GM21737 (cell line): ENCODE results near the gene FAM184A.

ENCODE experiments used
- ATAC-seq: cut with Tn5 transposase; IDR thresholded peaks from one replicate; pipeline ENCODE4 v1.9.1; 2021; ENCODE audit warnings: mild to moderate bottlenecking, moderate library complexity; ENCODE audit not compliant: unreplicated experiment

The FAM184A gene

GRCh38 chr6:118970866-118971265 is 107.6 kb downstream of the FAM184A start:
- no peak for ATAC-seq

- ATAC-seq = no peak
These were observed 110.0 kb downstream of the FAM184A start for GRCh38 chr6:118968416-118968815.

GRCh38 chr6:118967239-118967638 is 111.2 kb downstream of the FAM184A start:
- no peak for ATAC-seq

DNA sequence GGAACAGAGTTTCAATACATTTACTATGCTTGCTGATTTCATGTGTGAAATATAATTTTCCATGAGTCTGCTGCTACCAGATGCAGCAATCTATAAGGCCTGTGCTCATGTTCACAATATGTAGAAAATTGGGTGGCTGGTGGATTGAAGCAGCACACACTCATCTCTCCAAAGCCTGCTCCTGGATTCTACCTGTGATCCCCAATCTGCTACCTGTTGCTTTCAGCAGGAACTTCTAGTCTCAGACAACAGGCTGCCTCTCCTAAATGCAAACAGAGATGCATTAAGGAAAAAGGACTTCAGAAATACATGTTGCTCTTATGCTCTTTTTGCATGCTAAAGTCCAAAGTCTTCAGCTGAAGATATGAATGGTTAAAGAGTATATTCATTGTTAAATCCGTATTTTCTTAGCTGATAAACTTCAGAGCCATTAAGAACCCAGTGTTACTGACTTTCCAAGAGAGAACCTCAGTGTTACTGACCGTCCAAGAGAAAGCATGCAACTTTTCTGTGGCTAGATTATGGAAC is 112.6 kb downstream of the FAM184A start:
- no peak for ATAC-seq

- ATAC-seq = no peak
These were observed 113.1 kb downstream of the FAM184A start for GRCh38 chr6:118965371-118965770.

GRCh38 chr6:118963003-118963402 is 115.5 kb downstream of the FAM184A start:
- no peak for ATAC-seq

DNA sequence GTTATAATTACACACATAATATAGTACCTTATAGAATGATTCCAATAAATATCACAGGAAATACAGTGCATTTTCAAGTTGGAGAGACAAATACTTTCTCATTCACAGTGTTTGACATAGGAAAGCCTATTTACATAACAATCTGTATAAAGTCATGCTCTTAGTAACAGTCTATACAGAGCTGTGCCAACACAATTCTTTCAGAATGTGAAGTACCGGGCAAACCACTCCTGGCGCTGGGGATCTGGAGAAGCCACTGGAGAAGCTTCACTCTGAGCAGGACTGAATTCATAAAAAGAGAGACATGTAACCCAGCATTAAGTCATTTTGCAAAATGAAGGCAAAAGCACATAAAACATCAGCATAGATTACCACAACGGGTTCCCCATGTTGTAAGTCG is 118.6 kb downstream of the FAM184A start:
- no peak for ATAC-seq

GRCh38 chr6:118953391-118953790 is 125.1 kb downstream of the FAM184A start:
- ATAC-seq = no peak

- no peak for ATAC-seq
These were observed 125.8 kb downstream of the FAM184A start for GRCh38 chr6:118952683-118953082.

DNA sequence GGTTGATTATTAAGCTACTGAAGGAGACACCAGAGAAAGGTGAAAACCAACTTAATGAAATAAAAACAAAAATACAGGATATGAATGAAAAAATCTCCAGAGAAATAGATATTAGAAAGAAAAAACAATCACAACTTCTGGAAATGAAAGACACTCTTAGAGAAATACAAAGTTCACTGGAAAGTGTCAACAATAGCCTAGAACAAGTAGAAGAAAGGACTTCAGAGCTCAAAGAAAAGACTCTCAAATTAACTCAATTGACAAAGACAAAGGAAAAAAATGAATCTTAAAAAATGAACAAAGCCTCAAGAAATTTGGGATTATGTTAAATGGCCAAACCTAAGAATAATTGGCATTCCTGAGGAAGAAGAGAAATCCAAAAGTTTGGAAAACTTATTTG is 133.2 kb downstream of the FAM184A start:
- ATAC-seq = no peak

DNA sequence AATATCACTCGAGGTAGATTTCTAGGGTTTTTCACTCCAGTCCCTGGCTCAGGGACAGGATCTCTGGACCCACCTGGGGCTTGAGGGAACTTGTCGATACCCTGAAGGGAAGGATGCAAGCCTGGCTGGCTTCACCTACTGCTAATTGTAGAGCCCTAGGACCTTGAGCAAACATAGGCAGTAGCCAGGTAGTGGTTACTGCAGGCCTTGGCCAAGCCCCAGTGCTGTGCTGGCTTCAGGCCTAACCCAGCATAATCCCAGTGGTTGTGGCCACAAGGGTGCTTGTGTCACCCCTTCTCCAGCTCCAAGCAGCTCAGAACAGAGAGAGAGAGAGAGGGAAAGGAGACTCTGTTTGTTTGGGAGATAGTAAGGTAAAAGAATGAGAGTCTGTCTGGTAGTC is 137.7 kb downstream of the FAM184A start:
- ATAC-seq = no peak

- ATAC-seq = no peak
These were observed 138.8 kb downstream of the FAM184A start for GRCh38 chr6:118939683-118940082.

DNA sequence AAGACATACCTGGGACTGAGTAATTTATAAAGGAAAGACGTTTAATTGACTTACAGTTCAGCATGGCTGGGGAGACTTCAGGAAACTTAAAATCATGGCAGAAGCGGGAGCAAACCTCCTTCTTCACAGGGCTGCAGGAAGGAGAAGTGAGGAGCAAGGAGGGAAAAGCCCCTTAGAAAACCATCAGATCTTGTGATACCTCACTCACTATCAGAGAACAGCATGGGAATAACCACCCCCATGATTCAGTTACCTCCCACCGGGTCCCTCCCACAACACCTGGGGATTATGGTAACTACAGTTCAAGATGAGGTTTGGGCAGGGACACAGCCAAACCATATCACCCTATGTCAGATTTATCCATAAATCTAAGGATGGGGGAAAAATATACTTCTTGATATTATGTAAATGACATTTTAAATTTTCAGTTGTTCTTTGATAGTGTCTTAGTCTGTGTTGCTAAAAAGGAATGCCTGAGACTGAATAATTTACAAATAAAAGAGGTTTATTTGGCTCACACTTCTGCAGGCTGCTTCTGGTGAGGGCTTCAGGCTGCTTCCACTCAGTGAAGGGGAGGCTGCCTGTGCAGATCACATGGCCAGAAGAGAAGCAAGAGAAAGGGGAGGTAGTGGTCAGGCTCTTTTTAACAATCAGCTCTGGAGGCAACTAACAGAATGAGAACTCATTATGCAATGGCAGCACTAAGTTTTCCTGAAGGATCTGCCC is 142.3 kb downstream of the FAM184A start:
- no peak for ATAC-seq

DNA sequence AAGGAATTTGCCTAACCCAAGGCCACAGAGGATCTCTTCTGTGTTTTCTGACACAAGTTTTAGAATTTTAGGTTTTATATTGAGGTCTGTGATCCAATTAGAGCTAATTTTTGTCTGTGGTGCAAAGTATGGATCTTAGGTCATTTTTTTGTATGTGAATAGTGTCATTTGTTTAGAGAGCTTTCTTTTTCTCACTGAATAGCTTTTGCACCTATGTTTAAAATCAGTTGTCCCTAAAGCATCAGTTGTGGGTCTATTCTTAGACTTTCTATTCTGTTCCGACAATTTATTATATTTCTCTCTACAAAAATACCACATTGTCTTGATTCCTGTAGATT is 143.2 kb downstream of the FAM184A start:
- peak; percentile 5 for ATAC-seq

GRCh38 chr6:118934461-118935330 is 143.8 kb downstream of the FAM184A start, which contains the start of gene MCM9:
TSS of gene MCM9 (minus strand) at chr6:118935159. CDS start at chr6:118931723, 3,436 bp downstream.
- peak; percentile 96 for ATAC-seq

- peak; percentile 1 for ATAC-seq
These were observed 144.5 kb downstream of the FAM184A start for GRCh38 chr6:118933855-118934460.

- no peak for ATAC-seq
These were observed 146.0 kb downstream of the FAM184A start for GRCh38 chr6:118932421-118932820.

DNA sequence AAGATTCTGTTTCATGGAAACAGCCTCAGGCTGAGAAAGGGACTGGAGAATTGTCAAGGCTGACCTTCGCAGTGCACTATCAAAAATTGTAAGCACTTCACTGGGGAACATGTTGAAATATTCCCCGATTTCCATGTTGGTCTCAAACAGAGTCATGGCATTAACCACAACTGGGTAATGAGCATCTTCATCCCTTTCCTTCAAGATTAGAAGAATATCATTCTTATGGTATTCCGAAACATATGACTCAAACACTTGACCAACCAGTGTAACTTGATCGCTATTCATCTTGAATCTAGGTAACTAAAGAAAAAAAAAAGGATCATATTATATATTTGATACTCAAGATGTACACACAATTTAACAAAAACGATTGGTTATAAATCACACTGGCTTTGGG is 147.0 kb downstream of the FAM184A start:
- ATAC-seq = no peak

- no peak for ATAC-seq
These were observed 147.8 kb downstream of the FAM184A start for GRCh38 chr6:118930680-118931079.

DNA sequence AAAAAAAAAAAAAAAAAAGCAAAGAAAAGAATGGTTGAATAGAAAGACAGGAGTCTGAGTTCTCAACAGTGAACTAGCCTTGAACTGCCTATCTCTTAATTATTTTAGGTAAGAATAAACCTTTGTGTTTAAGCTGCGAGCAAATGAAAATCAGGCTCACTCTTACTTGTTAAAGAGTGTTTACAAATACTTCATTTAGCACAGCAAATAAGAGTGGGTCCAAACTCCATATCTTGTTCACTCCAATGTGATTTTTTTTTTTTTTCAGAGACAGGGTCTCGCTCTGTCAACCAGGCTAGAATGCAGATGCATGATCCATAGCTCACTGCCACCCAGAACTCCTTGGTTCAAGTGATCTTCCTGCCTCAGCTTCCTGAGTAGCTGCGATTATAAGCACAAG is 155.4 kb downstream of the FAM184A start:
- no peak for ATAC-seq

DNA sequence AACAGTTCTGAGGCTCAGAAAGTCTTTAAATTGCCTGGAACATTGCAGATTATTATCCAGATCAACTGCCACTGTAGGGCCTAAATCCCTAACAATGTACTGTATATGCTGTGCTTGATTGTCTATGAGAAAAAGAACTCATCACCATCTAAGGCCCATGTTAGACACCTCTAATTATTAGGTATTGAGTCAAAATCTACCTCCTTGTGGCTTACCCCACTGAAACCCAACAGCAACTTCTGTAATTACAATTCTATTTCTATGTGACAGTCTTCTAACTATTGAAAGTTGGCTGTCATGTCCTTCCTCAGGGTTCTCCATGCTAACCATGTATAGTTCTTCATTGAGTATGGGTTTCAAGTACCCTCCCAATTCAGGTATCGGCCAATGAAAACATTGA is 157.4 kb downstream of the FAM184A start:
- ATAC-seq = no peak

DNA sequence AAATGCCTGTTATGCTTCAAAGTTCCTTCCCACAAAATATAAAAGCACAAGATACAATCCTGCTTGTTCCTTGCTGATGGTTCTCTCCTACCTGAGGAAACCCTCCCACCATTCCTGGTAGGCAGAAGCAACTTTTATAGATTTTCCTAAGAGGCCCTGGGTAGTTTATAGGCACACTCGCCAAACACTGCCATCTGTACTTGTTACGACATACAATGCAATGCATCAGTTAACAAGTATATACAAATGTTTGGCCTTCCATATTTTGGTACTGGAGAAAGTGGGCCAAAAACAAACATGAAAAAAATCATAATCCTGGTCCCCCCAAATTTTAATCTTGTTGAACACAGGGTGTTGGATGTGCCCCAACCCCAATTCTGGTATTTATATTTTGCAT is 160.1 kb downstream of the FAM184A start:
- no peak for ATAC-seq
